Measurements from ENCODE around the gene HPF1. TPM values are rescaled to one million over a fixed set of nuclear protein-coding genes. Genes with fewer than 3 reads are reported as not detected.
"Not testable (repeated sequence)": the region's sequence is repeated elsewhere in the genome, so short reads cannot be mapped to it uniquely, and the experiment has no call there.

HPF1 gene
- total RNA-seq, 1 donor from 2014 or later = 23.5 TPM

GRCh38 chr4:169741569-169741968, 16.2 kb downstream of the HPF1 start:
- H3K4me3 Mint-ChIP-seq (ENCODE audit: unreplicated experiment) = no peak overlapping the region
- H3K27ac Mint-ChIP-seq (ENCODE audit: unreplicated experiment) = no peak overlapping the region
- peaks cover 23% of the 10 kb centered on the region for H3K36me3 Mint-ChIP-seq (ENCODE audit: unreplicated experiment)
- no peak for TF ChIP-seq CTCF (IDR thresholded peaks at IDR 0.05)
- no peak for DNase-seq (ENCODE audit: extremely low spot score, unreplicated experiment)
- no peaks in the 10 kb centered on the region for H3K4me1 Mint-ChIP-seq (ENCODE audit: unreplicated experiment)
- no peaks in the 10 kb centered on the region for H3K9me3 Mint-ChIP-seq (ENCODE audit: unreplicated experiment)
- no peaks in the 10 kb centered on the region for H3K27me3 Mint-ChIP-seq (ENCODE audit: unreplicated experiment)

- not testable (repeated sequence) for H3K4me1 Mint-ChIP-seq (ENCODE audit: unreplicated experiment); H3K27ac Mint-ChIP-seq (ENCODE audit: unreplicated experiment); DNase-seq (ENCODE audit: extremely low spot score, unreplicated experiment); H3K9me3 Mint-ChIP-seq (ENCODE audit: unreplicated experiment); H3K4me3 Mint-ChIP-seq (ENCODE audit: unreplicated experiment); H3K27me3 Mint-ChIP-seq (ENCODE audit: unreplicated experiment)
- peaks cover 26% of the 10 kb centered on the region for H3K36me3 Mint-ChIP-seq (ENCODE audit: unreplicated experiment)
These were observed 19.1 kb downstream of the HPF1 start for GRCh38 chr4:169738604-169739003.

GRCh38 chr4:169730564-169730963, 27.2 kb downstream of the HPF1 start:
- DNase-seq (ENCODE audit: extremely low spot score, unreplicated experiment) = no peak
- Mint-ChIP-seq H3K27me3 (ENCODE audit: unreplicated experiment) (no peaks in the 10 kb centered on the region), H3K36me3 (ENCODE audit: unreplicated experiment) (peaks cover 25% of the 10 kb centered on the region), H3K27ac (ENCODE audit: unreplicated experiment) (no peak overlapping the region), H3K4me1 (ENCODE audit: unreplicated experiment) (no peaks in the 10 kb centered on the region), H3K9me3 (ENCODE audit: unreplicated experiment) (no peaks in the 10 kb centered on the region), H3K4me3 (ENCODE audit: unreplicated experiment) (no peak overlapping the region)
- no peak for TF ChIP-seq CTCF (IDR thresholded peaks at IDR 0.05)

- no peak for DNase-seq (ENCODE audit: extremely low spot score, unreplicated experiment)
- Mint-ChIP-seq H3K4me1 (ENCODE audit: unreplicated experiment) (no peaks in the 10 kb centered on the region), H3K36me3 (ENCODE audit: unreplicated experiment) (peaks cover 21% of the 10 kb centered on the region), H3K4me3 (ENCODE audit: unreplicated experiment) (no peak overlapping the region), H3K9me3 (ENCODE audit: unreplicated experiment) (no peaks in the 10 kb centered on the region), H3K27ac (ENCODE audit: unreplicated experiment) (no peak overlapping the region), H3K27me3 (ENCODE audit: unreplicated experiment) (no peaks in the 10 kb centered on the region)
- no peak for TF ChIP-seq CTCF (IDR thresholded peaks at IDR 0.05)
These were observed 30.1 kb downstream of the HPF1 start for GRCh38 chr4:169727616-169728015.

- DNase-seq (ENCODE audit: extremely low spot score, unreplicated experiment) = no peak
- no peak for TF ChIP-seq CTCF (IDR thresholded peaks at IDR 0.05)
- H3K9me3 Mint-ChIP-seq (ENCODE audit: unreplicated experiment) = no peaks in the 10 kb centered on the region
- peaks cover 14% of the 10 kb centered on the region for H3K36me3 Mint-ChIP-seq (ENCODE audit: unreplicated experiment)
- H3K27ac Mint-ChIP-seq (ENCODE audit: unreplicated experiment) = no peak overlapping the region
- no peak overlapping the region for H3K4me3 Mint-ChIP-seq (ENCODE audit: unreplicated experiment)
- H3K27me3 Mint-ChIP-seq (ENCODE audit: unreplicated experiment) = no peaks in the 10 kb centered on the region
- no peaks in the 10 kb centered on the region for H3K4me1 Mint-ChIP-seq (ENCODE audit: unreplicated experiment)
These were observed 33.5 kb downstream of the HPF1 start for GRCh38 chr4:169724260-169724659.
